ENCODE measurements around the gene ATXN1.

- TF ChIP-seq, protein P1, sequence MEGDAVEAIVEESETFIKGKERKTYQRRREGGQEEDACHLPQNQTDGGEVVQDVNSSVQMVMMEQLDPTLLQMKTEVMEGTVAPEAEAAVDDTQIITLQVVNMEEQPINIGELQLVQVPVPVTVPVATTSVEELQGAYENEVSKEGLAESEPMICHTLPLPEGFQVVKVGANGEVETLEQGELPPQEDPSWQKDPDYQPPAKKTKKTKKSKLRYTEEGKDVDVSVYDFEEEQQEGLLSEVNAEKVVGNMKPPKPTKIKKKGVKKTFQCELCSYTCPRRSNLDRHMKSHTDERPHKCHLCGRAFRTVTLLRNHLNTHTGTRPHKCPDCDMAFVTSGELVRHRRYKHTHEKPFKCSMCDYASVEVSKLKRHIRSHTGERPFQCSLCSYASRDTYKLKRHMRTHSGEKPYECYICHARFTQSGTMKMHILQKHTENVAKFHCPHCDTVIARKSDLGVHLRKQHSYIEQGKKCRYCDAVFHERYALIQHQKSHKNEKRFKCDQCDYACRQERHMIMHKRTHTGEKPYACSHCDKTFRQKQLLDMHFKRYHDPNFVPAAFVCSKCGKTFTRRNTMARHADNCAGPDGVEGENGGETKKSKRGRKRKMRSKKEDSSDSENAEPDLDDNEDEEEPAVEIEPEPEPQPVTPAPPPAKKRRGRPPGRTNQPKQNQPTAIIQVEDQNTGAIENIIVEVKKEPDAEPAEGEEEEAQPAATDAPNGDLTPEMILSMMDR (IDR thresholded peaks at IDR 0.05): no peak
- TF ChIP-seq POLR2A (IDR thresholded peaks at IDR 0.05; ENCODE audit: low read length): no peak
- TF ChIP-seq RAD21 (conservative IDR thresholded peaks at IDR 0.05 in 1 of 2, IDR thresholded peaks at IDR 0.05 in 1 of 2): no peak
- TF ChIP-seq, protein P2, sequence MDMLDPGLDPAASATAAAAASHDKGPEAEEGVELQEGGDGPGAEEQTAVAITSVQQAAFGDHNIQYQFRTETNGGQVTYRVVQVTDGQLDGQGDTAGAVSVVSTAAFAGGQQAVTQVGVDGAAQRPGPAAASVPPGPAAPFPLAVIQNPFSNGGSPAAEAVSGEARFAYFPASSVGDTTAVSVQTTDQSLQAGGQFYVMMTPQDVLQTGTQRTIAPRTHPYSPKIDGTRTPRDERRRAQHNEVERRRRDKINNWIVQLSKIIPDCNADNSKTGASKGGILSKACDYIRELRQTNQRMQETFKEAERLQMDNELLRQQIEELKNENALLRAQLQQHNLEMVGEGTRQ (IDR thresholded peaks at IDR 0.05): no peak
- TF ChIP-seq EP300 (IDR thresholded peaks at IDR 0.05): no peak
These were observed 69.9 kb downstream of the ATXN1 start for GRCh38 chr6:16691324-16691723.
